HUES48 (cell line): ENCODE data around the gene SPATA46.

Experiments
- H3K27ac ChIP-seq: one replicate; pipeline ENCODE4 v1.7.0; 2013; ENCODE audit warnings: low read depth, low read length, inconsistent platforms
- H3K27me3 ChIP-seq: 2 replicates; pipeline ENCODE4 v1.6.1; 2013; ENCODE audit warnings: mild to moderate bottlenecking, low read length; ENCODE audit not compliant: control insufficient read depth, insufficient read depth
- H3K36me3 ChIP-seq: 2 replicates; pipeline ENCODE4 v1.6.1; 2013; ENCODE audit warnings: low read length; ENCODE audit not compliant: control insufficient read depth, insufficient read depth
- H3K4me1 ChIP-seq: 2 replicates; pipeline ENCODE4 v1.6.1; 2013; ENCODE audit warnings: mild to moderate bottlenecking, low read length; ENCODE audit not compliant: control insufficient read depth, insufficient read depth
- H3K4me3 ChIP-seq: 2 replicates; pipeline ENCODE4 v1.5.1; 2013; ENCODE audit warnings: mild to moderate bottlenecking, low read depth, low read length
- H3K9ac ChIP-seq: 2 replicates; pipeline ENCODE4 v1.6.1; 2013; ENCODE audit warnings: mild to moderate bottlenecking, low read depth, low read length, moderate library complexity
- H3K9me3 ChIP-seq: 2 replicates; pipeline ENCODE4 v1.6.1; 2013; ENCODE audit warnings: low read length; ENCODE audit not compliant: control insufficient read depth, insufficient read depth

SPATA46 gene

DNA sequence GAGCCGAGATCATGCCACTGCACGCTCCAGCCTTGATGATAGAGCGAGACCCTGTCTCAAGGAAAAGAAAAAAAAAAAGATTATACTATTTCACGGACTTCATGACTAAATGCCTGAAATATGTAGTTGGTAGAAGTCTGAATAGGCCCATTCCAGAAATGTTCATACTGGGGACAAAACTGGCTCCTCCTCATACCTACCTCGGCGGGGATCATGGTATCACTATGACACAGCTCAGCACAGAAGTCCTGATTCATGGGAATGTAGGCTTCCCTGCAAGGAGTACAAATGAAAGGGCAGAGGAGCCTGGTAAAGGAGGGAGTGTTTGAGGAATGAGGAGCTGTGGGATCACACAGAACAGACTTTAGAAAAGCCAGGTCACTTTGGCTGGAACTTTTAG, 5.0 kb downstream of the SPATA46 start:
- Histone ChIP-seq H3K9me3 (no peaks in the 10 kb centered on the region), H3K27me3 (no peaks in the 10 kb centered on the region), H3K27ac (no peak overlapping the region), H3K4me3 (no peak overlapping the region), H3K36me3 (peaks cover 7% of the 10 kb centered on the region; the same call in 1 of the 2 replicates), H3K9ac (no peak overlapping the region), H3K4me1 (no peaks in the 10 kb centered on the region)

DNA sequence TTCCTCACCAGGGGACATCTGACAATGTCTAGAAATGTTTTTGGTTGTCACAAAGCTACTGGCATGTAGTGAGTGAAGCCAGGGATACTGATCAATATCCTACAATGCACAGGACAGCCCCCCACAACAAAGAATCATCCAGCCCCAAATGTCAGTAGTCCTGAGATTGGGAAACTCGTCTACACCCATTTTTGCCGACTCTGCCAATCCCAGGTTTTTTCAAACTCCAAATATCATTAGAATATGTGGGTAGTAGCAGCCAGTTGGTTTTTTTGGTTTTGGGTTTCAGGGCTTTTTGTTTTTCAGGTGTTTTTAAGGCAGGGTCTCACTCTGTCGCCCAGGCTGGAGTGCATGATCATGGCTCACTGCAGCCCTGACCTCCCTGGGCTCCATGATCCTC, 5.9 kb downstream of the SPATA46 start:
- no peak overlapping the region for H3K27ac ChIP-seq
- no peaks in the 10 kb centered on the region for H3K4me1 ChIP-seq
- H3K9ac ChIP-seq: no peak overlapping the region
- no peak overlapping the region for H3K4me3 ChIP-seq
- H3K9me3 ChIP-seq: no peaks in the 10 kb centered on the region
- peaks cover 7% of the 10 kb centered on the region; the same call in 1 of the 2 replicates for H3K36me3 ChIP-seq
- no peaks in the 10 kb centered on the region for H3K27me3 ChIP-seq

DNA sequence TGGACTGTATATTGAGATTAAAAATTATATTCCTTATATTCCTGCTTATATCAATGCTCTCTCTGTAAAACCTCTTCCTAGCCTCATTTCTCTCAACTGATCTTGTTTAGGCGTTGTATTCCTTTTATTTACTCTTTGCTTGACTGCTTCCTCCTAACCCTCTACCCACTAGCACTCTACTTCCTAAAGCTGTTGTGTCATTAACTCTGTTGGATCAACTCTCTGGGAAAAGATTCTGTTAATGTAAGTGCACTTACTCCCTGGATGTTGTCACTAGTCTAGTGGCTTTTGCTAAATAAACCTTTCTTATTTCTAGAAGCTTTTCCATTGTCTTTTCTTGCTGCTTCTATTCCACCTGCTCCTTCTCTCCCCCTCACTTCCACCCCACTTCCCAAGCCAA, 6.5 kb downstream of the SPATA46 start:
- Histone ChIP-seq H3K9ac (no peak overlapping the region), H3K4me1 (no peaks in the 10 kb centered on the region), H3K4me3 (no peak overlapping the region), H3K27ac (no peak overlapping the region), H3K36me3 (peaks cover 7% of the 10 kb centered on the region; the same call in 1 of the 2 replicates), H3K9me3 (no peaks in the 10 kb centered on the region), H3K27me3 (no peaks in the 10 kb centered on the region)

DNA sequence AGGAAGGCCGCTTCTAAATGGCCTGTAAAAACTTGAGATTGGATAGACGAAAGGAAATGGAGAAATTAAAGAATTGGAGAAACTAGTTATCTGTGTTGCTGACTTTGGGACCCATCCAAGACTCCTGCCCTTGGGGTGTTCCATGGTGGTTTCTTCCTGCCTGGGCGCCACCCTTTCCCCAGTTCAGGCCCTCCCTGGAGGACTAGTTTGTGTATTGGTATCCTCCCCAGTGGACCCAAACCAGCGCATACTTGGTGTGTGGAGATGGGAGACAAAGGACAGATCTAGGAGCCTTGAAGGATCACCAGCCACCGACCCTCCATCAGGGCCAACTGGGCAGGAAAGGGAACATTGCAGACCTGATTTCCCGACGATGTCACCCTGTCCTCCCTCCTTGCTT, 7.1 kb downstream of the SPATA46 start:
- Histone ChIP-seq H3K27me3 (no peaks in the 10 kb centered on the region), H3K9me3 (no peaks in the 10 kb centered on the region)

DNA sequence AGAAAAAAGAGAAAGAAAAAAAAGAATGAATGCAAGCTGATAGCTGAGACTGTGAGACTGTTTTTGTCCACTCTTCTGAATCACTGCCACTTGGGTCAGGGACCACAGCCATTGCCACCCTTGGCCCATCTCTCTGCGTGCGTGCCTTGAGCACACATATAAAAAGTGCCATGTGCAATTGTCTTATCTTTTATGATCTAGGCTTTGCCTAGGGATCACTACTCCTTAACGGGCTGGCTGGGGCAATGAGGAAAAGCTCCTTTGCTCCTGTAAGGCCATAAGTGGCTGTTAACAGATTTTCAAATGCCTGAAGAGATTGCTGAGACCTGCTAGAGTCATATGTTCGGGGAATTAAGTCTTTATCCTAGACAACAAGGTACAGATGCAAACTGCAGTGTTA, 8.2 kb downstream of the SPATA46 start:
- Histone ChIP-seq H3K27ac (no peak overlapping the region), H3K36me3 (peaks cover 7% of the 10 kb centered on the region; the same call in 1 of the 2 replicates), H3K9ac (no peak overlapping the region), H3K4me1 (no peaks in the 10 kb centered on the region), H3K9me3 (no peaks in the 10 kb centered on the region), H3K27me3 (no peaks in the 10 kb centered on the region), H3K4me3 (no peak overlapping the region)

More for the DNA sequence above, 7.1 kb downstream of the SPATA46 start:
- Histone ChIP-seq H3K36me3 (peaks cover 7% of the 10 kb centered on the region; the same call in 1 of the 2 replicates), H3K27ac (no peak overlapping the region), H3K4me1 (no peaks in the 10 kb centered on the region), H3K9ac (no peak overlapping the region), H3K4me3 (no peak overlapping the region)

DNA sequence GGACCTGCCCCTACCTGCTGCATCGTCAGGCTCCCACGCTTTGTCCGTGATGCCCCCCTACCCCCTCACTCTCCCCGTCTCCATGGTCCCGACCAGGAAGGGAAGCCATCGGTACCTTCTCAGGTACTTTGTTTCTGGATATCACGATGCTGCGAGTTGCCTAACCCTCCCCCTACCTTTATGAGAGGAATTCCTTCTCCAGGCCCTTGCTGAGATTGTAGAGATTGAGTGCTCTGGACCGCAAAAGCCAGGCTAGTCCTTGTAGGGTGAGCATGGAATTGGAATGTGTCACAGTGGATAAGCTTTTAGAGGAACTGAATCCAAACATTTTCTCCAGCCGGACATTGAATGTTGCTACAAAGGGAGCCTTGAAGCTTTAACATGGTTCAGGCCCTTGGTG, 8.9 kb downstream of the SPATA46 start:
- peaks cover 7% of the 10 kb centered on the region; the same call in 1 of the 2 replicates for H3K36me3 ChIP-seq
- no peaks in the 10 kb centered on the region for H3K27me3 ChIP-seq
- no peaks in the 10 kb centered on the region for H3K9me3 ChIP-seq
- no peak overlapping the region for H3K9ac ChIP-seq
- H3K27ac ChIP-seq: no peak overlapping the region
- H3K4me1 ChIP-seq: no peaks in the 10 kb centered on the region
- H3K4me3 ChIP-seq: no peak overlapping the region

DNA sequence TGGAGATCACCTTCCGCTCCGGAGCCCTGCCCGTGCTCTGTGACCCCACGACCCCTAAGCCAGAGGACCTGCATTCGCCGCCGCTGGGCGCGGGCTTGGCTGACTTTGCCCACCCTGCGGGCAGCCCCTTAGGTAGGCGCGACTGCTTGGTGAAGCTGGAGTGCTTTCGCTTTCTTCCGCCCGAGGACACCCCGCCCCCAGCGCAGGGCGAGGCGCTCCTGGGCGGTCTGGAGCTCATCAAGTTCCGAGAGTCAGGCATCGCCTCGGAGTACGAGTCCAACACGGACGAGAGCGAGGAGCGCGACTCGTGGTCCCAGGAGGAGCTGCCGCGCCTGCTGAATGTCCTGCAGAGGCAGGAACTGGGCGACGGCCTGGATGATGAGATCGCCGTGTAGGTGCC, 9.6 kb downstream of the SPATA46 start:
- Histone ChIP-seq H3K36me3 (peaks cover 7% of the 10 kb centered on the region; the same call in 1 of the 2 replicates), H3K9me3 (no peaks in the 10 kb centered on the region), H3K4me3 (no peak overlapping the region), H3K27ac (no peak overlapping the region), H3K9ac (no peak overlapping the region), H3K27me3 (no peaks in the 10 kb centered on the region), H3K4me1 (no peaks in the 10 kb centered on the region)

DNA sequence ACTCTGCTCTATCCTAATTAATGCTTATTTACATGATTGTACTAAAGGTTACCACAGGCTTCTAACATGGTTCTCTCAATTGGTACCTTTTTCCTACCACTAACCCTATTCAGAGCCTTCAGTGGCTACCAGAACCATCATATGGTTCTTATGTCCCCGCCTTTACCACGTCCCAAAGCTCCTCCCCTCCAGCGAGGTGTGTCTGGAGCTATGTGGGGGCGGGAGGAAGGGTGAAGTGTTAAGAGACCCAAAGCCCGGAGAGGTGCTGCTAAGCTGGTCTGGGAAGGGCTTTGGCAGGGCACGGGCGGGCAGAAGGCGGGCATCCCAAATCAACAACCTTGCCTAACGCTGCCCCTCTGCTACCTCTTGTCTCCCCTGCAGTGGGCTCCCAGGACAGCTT, 10.0 kb downstream of the SPATA46 start:
- no peak overlapping the region for H3K27ac ChIP-seq
- no peak overlapping the region for H3K4me3 ChIP-seq
- peaks cover 7% of the 10 kb centered on the region; the same call in 1 of the 2 replicates for H3K36me3 ChIP-seq
- no peak overlapping the region for H3K9ac ChIP-seq
- H3K27me3 ChIP-seq: no peaks in the 10 kb centered on the region
- no peaks in the 10 kb centered on the region for H3K4me1 ChIP-seq
- H3K9me3 ChIP-seq: no peaks in the 10 kb centered on the region

DNA sequence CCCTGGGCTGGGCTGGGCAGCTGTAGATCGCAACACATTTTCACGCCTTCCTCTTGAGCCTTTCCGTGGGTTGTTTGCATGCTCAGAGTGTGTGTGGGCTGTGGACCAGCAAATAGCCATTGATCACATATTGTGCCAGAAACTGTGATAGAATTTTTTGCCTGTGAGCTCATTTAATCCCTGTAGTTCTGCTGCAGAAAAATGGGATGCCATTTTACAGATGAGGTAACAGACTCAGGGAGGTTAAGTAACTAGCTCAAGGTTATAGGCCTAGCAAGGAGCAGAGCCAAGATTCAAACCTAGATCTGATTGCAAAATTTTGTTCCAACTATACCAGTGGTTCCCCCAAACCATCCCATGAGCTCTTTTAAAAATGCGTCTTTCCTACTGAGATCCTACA, 10.5 kb downstream of the SPATA46 start:
- H3K27me3 ChIP-seq: no peaks in the 10 kb centered on the region
- H3K4me3 ChIP-seq: no peak overlapping the region
- no peaks in the 10 kb centered on the region for H3K9me3 ChIP-seq
- no peak overlapping the region for H3K27ac ChIP-seq
- no peak overlapping the region for H3K9ac ChIP-seq
- no peaks in the 10 kb centered on the region for H3K4me1 ChIP-seq
- peaks cover 7% of the 10 kb centered on the region; the same call in 1 of the 2 replicates for H3K36me3 ChIP-seq

DNA sequence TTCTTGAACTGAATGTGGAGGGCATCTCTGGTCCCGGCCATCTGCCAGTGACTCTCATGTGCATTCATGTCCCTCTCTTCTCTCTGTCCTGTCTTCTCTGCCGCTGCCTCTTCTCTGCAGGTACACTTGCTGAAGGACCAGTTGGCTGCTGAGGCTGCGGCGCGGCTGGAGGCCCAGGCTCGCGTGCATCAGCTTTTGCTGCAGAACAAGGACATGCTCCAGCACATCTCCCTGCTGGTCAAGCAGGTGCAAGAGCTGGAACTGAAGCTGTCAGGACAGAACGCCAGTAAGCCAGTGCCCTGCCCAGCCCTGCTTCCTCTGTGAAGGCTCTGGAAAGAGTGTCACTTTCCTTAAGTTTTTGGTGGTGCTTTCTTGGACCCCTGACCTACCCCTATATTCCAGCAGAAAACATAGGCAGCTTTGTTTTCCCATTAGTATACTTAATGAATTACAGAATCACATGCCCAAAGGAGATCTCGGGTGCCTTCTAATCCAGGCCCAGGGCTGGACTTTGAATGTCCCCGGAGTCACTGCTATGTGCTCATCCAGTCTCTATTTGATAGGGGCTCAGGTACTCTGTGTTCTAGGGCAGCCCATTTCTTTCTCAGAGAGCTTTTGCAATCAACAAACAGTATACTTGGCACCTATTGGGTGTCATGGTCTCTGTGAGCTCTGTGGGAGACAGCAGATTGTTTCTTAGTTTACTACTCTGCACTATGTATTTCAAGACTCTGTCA, 11.2 kb downstream of the SPATA46 start:
- H3K27me3 ChIP-seq: no peaks in the 10 kb centered on the region
- no peak overlapping the region for H3K4me3 ChIP-seq
- H3K9me3 ChIP-seq: no peaks in the 10 kb centered on the region
- no peak overlapping the region for H3K9ac ChIP-seq
- no peak overlapping the region for H3K27ac ChIP-seq
- H3K36me3 ChIP-seq: peaks cover 7% of the 10 kb centered on the region; the same call in 1 of the 2 replicates
- no peaks in the 10 kb centered on the region for H3K4me1 ChIP-seq

DNA sequence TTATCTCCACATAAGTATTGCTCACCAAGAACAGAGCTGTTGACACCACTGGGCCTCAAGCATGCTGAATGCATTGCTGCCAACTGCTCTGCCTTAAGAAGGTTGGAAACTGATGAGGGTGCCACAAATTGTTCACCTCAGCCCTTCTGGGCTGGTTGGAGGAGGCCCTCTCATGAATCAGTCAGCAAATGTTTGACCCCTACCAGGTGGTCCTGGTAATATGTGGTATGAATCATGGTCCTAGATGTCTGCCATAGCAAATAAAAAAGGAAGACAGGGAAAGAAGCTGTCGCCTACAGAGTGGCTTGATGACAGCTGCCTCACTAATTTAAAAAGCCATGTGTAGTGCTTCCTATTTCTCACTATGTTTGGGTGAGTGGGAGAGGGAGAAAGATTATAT, 12.2 kb downstream of the SPATA46 start:
- no peak overlapping the region for H3K4me3 ChIP-seq
- no peak overlapping the region for H3K27ac ChIP-seq
- no peaks in the 10 kb centered on the region for H3K9me3 ChIP-seq
- H3K4me1 ChIP-seq: no peaks in the 10 kb centered on the region
- H3K36me3 ChIP-seq: peaks cover 7% of the 10 kb centered on the region; the same call in 1 of the 2 replicates
- H3K9ac ChIP-seq: no peak overlapping the region
- H3K27me3 ChIP-seq: no peaks in the 10 kb centered on the region
